ENCODE data around the gene TIE1. TPM values are rescaled to one million over a fixed set of nuclear protein-coding genes. Genes with fewer than 3 reads are reported as not detected.

The TIE1 gene
- total and polyA plus RNA-seq, 2 of the 13 experiments (the other 11 are each of a cell fraction or from before 2014, with no cell fraction given): 0.58 to 0.84 TPM

DNA sequence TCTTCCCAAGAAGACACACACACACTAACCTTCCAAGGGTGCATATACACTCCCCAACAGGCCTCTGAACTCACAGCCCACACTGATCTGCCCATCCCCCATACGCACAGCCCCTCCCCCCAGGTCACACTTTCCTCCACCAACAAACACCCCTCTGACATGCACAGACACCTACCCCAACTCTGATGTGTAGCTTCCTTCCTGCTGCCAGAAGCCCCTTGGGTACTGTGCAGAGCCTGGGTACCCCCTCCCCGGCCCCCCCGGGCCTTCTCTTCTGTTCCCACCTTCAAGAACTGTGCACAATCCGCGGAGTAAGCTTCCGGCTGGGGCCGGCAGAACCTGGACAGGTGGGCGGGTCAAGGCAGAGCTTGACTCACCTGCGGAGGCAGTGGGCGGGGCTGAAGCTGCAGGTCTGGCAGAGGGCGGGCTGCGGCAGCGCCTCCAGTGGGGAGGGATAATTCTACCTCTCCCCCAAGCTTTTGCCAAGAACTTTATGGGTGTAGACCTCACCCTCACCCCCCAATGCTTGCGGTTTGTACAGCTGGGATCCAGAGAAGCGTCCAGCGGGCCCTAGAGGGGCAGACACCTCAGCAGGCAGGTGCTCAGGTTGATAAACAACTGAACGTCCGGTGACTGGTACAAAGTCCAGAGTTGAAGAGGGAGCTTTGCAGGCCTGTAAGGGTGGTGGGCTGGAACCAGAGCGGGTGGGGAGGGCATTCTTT, 15.4 kb upstream of the TIE1 start, which contains the start of gene C1orf210:
Gene C1orf210 (minus strand): TSS at position 313 of the 722 bp plus-strand sequence. CDS start 2,311 bp downstream, outside the sequence.
- H3K27ac ChIP-seq (ENCODE audit: extremely low read length, insufficient read depth, low read length): peak within 1 kb of the TSS; percentile 12
- POLR2A ChIA-PET: interaction anchor here (1.4 to 2.6 kb wide), 6 partner anchors 9 to 73 kb away, joined by 5 to 35 read pairs (median 6); partner anchors contain the start of gene CDC20
- TF ChIP-seq ZNF501 (CRISPR knock-in tag; IDR thresholded peaks at IDR 0.05) (peak; percentile 63; the same call in 1 of the 2 replicates), SRSF4 (IDR thresholded peaks at IDR 0.05; ENCODE audit: low read depth, low read length, poor library complexity, severe bottlenecking) (no peak), ZNF569 (CRISPR knock-in tag; IDR thresholded peaks at IDR 0.05; ENCODE audit: borderline replicate concordance) (no peak), ZNF670 (CRISPR knock-in tag; IDR thresholded peaks at IDR 0.05; ENCODE audit: borderline replicate concordance) (0 out of 2 replicates have a peak, but pooled peaks have one; percentile 58), ZNF790 (CRISPR knock-in tag; IDR thresholded peaks at IDR 0.05; ENCODE audit: borderline replicate concordance) (no peak), ZSCAN12 (CRISPR knock-in tag; IDR thresholded peaks at IDR 0.05) (no peak), SMARCE1 (IDR thresholded peaks at IDR 0.05; ENCODE audit: borderline replicate concordance) (no peak), SNAPC2 (CRISPR knock-in tag; IDR thresholded peaks at IDR 0.05) (no peak), SNAI1 (CRISPR knock-in tag; IDR thresholded peaks at IDR 0.05; ENCODE audit: borderline replicate concordance) (peak; percentile 83; the same call in 1 of the 2 replicates), NFE2 (CRISPR knock-in tag; IDR thresholded peaks at IDR 0.05) (no peak), ZNF616 (CRISPR knock-in tag; IDR thresholded peaks at IDR 0.05; ENCODE audit: low read depth) (0 out of 2 replicates have a peak, but pooled peaks have one; percentile 30), SALL1 (CRISPR knock-in tag; IDR thresholded peaks at IDR 0.05) (peak; percentile 66), ASH2L (IDR thresholded peaks at IDR 0.05; ENCODE audit: insufficient read length, low read depth, low read length) (peak; percentile 37), ZNF562 (CRISPR knock-in tag; IDR thresholded peaks at IDR 0.05; ENCODE audit: borderline replicate concordance) (no peak)
- TF ChIP-seq, protein P1, sequence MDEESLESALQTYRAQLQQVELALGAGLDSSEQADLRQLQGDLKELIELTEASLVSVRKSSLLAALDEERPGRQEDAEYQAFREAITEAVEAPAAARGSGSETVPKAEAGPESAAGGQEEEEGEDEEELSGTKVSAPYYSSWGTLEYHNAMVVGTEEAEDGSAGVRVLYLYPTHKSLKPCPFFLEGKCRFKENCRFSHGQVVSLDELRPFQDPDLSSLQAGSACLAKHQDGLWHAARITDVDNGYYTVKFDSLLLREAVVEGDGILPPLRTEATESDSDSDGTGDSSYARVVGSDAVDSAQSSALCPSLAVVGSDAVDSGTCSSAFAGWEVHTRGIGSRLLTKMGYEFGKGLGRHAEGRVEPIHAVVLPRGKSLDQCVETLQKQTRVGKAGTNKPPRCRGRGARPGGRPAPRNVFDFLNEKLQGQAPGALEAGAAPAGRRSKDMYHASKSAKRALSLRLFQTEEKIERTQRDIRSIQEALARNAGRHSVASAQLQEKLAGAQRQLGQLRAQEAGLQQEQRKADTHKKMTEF (CRISPR knock-in tag; IDR thresholded peaks at IDR 0.05): peak; percentile 28; the same call in 1 of the 2 replicates
- TF ChIP-seq, protein P2, sequence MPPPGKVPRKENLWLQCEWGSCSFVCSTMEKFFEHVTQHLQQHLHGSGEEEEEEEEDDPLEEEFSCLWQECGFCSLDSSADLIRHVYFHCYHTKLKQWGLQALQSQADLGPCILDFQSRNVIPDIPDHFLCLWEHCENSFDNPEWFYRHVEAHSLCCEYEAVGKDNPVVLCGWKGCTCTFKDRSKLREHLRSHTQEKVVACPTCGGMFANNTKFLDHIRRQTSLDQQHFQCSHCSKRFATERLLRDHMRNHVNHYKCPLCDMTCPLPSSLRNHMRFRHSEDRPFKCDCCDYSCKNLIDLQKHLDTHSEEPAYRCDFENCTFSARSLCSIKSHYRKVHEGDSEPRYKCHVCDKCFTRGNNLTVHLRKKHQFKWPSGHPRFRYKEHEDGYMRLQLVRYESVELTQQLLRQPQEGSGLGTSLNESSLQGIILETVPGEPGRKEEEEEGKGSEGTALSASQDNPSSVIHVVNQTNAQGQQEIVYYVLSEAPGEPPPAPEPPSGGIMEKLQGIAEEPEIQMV (CRISPR knock-in tag; IDR thresholded peaks at IDR 0.05; ENCODE audit: low read depth): peak; percentile 89
- TF ChIP-seq, protein P3, sequence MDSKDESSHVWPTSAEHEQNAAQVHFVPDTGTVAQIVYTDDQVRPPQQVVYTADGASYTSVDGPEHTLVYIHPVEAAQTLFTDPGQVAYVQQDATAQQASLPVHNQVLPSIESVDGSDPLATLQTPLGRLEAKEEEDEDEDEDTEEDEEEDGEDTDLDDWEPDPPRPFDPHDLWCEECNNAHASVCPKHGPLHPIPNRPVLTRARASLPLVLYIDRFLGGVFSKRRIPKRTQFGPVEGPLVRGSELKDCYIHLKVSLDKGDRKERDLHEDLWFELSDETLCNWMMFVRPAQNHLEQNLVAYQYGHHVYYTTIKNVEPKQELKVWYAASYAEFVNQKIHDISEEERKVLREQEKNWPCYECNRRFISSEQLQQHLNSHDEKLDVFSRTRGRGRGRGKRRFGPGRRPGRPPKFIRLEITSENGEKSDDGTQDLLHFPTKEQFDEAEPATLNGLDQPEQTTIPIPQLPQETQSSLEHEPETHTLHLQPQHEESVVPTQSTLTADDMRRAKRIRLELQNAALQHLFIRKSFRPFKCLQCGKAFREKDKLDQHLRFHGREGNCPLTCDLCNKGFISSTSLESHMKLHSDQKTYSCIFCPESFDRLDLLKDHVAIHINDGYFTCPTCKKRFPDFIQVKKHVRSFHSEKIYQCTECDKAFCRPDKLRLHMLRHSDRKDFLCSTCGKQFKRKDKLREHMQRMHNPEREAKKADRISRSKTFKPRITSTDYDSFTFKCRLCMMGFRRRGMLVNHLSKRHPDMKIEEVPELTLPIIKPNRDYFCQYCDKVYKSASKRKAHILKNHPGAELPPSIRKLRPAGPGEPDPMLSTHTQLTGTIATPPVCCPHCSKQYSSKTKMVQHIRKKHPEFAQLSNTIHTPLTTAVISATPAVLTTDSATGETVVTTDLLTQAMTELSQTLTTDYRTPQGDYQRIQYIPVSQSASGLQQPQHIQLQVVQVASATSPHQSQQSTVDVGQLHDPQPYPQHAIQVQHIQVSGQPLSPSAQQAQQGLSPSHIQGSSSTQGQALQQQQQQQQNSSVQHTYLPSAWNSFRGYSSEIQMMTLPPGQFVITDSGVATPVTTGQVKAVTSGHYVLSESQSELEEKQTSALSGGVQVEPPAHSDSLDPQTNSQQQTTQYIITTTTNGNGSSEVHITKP (CRISPR knock-in tag; IDR thresholded peaks at IDR 0.05; ENCODE audit: low read depth): no peak

More for the DNA sequence above, 15.4 kb upstream of the TIE1 start, which contains the start of gene C1orf210:
- H4K20me1 ChIP-seq (ENCODE audit: insufficient read depth, low read length): no peaks in the 10 kb centered on the region
- peak within 1 kb of the TSS; percentile 25; the same call in 1 of the 2 replicates for H3K9ac ChIP-seq (ENCODE audit: insufficient read depth, low read depth, low read length)
- no TSS peak for BruUV-seq (replicated peaks)
- H3K4me3 ChIP-seq (replicated peaks in 1 of 3; ENCODE audit: insufficient read depth in 1 of 3, low read depth in 2 of 3, low read length in 3 of 3): peak within 1 kb of the TSS; percentile 58 to 70 (median 58)
- CTCF ChIA-PET (ENCODE audit: low intra/inter-chr PET ratio, low total read pairs): no interaction called here
- intact Hi-C loops (cut with micrococcal nuclease; ENCODE audit: unreplicated experiment) (no loop called here), in situ Hi-C loops (cut with HindIII; ENCODE audit: extremely low pct_ligation_motif_present, low pct_unique_long_range_greater_than_20kb) (no loop called here)
- H3K27me3 ChIP-seq (ENCODE audit: control insufficient read depth in 1 of 2, insufficient read depth in 2 of 2, low read length in 2 of 2): peaks cover under 1 to 9% of the 10 kb centered on the region in 2 experiments; a peak in 1 of 5 replicates
- H3K36me3 ChIP-seq (replicated peaks in 1 of 2; ENCODE audit: control insufficient read depth in 1 of 2, insufficient read depth in 2 of 2, low read length in 2 of 2): no peaks in the 10 kb centered on the region
- ATAC-seq: peak; percentile 30
- WGBS (ENCODE audit: low lambda C conversion rate): 0% methylated on average over 8 of the region's 19 CpGs
- FAIRE-seq: no peak
- H3K79me2 ChIP-seq (ENCODE audit: insufficient read depth, low read length): no peaks in the 10 kb centered on the region
- no peaks in the 10 kb centered on the region for H3K9me3 ChIP-seq (ENCODE audit: low read length)
- H2AFZ ChIP-seq (ENCODE audit: low read length): peak within 1 kb of the TSS; percentile 8
- peaks cover 80% of the 10 kb centered on the region for H3K4me1 ChIP-seq (ENCODE audit: insufficient read depth, low read length)
- H3K4me2 ChIP-seq (ENCODE audit: low read depth, low read length): peak within 1 kb of the TSS; percentile 77
- peak; percentile 62 for DNase-seq (ENCODE audit: low spot score)

All from HepG2 (cell line).